Stimulated activated CD4-positive, alpha-beta T cell treated with anti-CD3 and anti-CD28 coated beads, Interleukin-12 subunit alpha, Interleukin-12 subunit beta, amount 100 ng/mL, for 4 hours (primary cell): Measurements from ENCODE around the gene HSPA12A.

Experiments used
- DNase-seq: peaks from one replicate; pipeline ENCODE4 v3.0.0-alpha.2; 2020

The HSPA12A gene

GRCh38 chr10:116742367-116743265, at the start of gene HSPA12A:
Gene HSPA12A (minus strand): TSS chr10:116742566. CDS start chr10:116742469, 97 bp downstream.
- DNase-seq, result peak; percentile 59

GRCh38 chr10:116791241-116791640, 48.9 kb upstream of the HSPA12A start:
- DNase-seq, result no peak

GRCh38 chr10:116787893-116788665, 45.7 kb upstream of the HSPA12A start:
- DNase-seq, result peak; percentile 71

DNA sequence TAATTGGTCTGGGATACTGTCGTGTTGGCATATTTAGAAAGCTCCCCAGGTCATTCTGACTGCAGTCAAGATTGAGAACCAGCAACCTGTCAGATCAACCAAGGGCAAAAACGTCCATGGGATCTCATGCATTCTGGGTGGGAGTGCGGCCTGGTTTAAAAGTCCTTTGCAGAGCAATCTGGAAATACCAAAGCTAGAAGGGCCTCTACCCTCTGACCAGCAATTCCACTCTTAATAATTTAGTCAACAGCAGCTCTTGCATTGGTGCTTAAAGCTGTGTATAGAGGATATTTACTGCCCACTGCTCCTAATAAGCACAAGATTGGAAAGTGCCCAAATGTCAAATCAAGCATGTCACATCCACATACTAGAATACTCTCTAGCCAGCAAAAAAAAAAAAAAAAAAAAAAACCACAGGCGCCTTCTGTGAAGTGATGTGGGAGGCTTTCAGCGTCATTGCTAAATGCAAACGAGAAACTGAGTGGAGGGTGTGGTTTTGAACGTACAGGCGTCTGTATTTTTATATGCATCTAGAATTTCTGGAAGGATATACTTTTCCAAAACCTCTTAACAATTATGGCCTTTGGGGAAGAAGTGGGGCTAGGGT, 44.8 kb upstream of the HSPA12A start:
- no peak for DNase-seq

- DNase-seq, result no peak
These were observed 43.5 kb upstream of the HSPA12A start for GRCh38 chr10:116785867-116786266.

GRCh38 chr10:116785282-116785681, 42.9 kb upstream of the HSPA12A start:
- no peak for DNase-seq

- DNase-seq, result no peak
These were observed 42.3 kb upstream of the HSPA12A start for GRCh38 chr10:116784651-116785050.

DNA sequence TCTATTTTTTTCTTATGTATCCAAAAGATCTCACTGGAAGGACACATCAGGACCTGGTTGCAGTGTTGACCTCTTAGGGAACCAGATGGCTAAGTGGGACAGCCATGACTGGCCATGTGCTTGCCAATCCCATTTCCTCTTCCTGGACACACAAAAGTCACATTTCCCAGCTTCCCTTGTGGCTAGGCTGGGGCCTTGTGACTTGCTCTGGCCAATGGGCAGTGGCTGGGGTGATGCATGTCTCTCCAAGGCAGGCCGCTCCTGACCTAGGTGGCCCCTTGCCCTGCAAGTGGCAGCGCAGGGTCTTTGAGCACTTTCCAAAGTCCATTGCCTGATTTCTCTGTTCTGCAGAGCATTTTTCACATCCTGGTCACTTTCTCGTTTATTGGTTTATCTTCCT, 41.7 kb upstream of the HSPA12A start:
- no peak for DNase-seq

GRCh38 chr10:116783011-116783655, 40.8 kb upstream of the HSPA12A start:
- no peak for DNase-seq

- no peak for DNase-seq
These were observed 39.1 kb upstream of the HSPA12A start for GRCh38 chr10:116781370-116781884.

GRCh38 chr10:116780691-116781205, 38.4 kb upstream of the HSPA12A start:
- no peak for DNase-seq

DNA sequence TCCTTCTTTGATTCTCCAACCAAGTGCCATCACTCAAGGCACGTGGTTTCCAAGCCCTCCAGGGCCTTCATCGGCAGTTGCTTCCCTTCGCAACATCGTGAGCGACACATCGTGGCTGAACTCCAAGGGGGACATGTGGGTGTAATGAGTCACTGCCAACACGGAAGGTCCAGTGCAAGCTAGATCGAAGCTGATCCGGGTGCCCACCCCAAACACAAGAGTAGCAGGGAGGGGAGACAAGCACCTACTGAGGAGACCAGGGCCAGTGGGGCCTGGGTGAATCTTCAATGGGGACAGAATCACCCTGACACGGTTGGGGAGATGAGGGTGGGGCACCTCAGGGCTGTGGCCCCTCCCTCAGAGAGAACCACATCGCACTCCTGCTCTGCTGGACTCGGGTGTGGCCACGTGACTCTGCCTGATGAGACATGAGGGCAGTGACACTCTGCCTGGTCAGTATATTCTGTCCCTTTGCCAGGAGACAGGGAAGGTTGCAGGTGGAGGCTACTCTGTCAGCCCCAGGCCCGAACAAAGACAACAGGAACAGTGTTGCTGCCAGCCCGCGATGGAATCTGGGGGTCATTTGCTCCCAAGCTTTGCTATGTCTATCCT, 36.8 kb upstream of the HSPA12A start:
- DNase-seq, result no peak

GRCh38 chr10:116777006-116777405, 34.6 kb upstream of the HSPA12A start:
- DNase-seq, result no peak

- DNase-seq, result no peak
These were observed 33.4 kb upstream of the HSPA12A start for GRCh38 chr10:116775488-116776400.

DNA sequence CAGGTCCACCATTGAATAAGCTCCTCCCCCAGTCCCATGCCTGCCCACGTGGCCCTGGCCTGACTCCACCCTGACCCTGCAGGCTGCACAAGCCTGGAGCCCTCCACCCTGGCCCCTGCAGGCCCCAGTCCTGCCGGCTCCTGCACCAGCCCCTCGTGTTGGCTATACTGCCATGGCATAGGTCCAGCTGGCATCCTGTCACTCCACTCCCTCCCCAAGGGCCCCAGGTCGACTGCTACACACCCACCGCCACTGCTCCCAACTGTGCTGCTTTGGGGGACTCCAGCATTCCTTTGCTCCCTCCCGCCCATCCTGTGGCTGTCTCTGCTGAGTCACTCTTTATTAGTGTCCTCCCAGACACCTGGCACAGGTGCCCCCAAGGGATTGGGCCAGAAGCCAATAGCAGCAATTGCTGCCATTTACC, 32.4 kb upstream of the HSPA12A start:
- no peak for DNase-seq

DNA sequence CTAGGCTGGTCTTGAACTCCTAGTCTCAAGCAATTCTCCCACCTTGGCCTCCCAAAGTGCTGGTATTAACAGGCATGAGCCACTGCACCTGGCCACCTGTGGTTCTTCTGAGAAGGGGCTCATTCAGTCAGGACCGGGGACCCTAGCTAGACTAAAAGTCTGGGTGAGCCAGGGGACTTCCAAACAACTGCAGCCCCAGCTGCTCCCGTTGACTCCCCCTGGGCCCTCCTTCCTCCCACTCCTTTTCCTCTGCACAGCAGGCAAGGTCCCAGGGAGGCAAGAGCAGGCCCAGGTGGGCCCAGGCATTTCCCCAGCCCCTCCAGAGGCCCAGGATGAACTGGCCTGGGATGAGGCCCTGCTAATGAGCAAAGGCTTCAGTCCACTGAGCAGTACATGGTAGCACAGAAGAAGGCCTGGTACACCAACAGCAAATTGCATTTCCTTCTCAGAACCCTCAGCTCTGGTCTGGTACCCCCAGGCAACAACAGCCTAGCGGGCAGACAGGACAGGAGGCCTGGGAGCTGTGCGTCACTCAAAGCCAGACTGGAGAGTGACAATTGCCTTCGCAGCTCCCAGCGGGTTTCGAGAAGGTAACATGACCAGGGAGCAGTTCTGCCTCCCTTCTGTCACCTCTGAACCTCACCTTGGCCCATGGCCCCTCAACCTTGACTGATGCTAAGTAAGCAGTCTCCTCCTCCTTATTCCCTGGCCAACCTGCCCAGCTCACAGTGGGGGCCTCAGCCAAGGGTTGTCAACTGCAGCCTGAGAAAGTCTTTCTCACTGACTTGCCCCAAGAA, 30.7 kb upstream of the HSPA12A start:
- no peak for DNase-seq

GRCh38 chr10:116771959-116772585, 29.7 kb upstream of the HSPA12A start:
- no peak for DNase-seq

GRCh38 chr10:116771101-116771958, 29.0 kb upstream of the HSPA12A start:
- no peak for DNase-seq

DNA sequence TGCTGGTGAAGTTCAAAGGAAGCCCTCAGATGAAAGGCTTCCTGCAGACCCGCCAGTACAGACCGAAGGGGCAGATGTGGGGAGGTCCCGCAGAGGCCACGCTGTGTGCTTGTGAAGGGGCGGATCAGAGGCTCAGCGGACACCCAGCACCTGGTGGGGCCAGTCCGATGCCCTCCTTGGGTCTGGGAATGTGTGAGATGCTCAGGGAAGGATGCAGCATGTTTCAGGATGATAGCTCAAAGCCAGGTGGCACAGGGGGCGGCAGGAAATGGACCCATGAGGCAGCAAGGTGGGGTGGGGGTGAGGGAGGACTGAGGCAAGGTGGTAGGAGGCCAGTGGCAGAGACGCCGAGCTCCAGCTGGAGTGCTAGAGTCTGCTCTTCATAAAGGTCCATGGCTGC, 27.9 kb upstream of the HSPA12A start:
- no peak for DNase-seq
